HepG2 (cell line): ENCODE data around the gene COQ5. TPM values are rescaled to one million over a fixed set of nuclear protein-coding genes. Genes with fewer than 3 reads are reported as not detected.

Experiments
- ERF ChIP-seq: IDR thresholded peaks from 2 replicates; pipeline ENCODE4 v1.6.1; 2018; ENCODE audit warnings: missing biosample characterization, missing genetic modification reagents
- FOSL2 ChIP-seq: sonication (generic); formaldehyde crosslinking; IDR thresholded peaks from 2 replicates; pipeline ENCODE4 v1.4.0; 2020; ENCODE audit warnings: missing genetic modification reagents
- KDM5B ChIP-seq: sonication (generic); formaldehyde crosslinking; IDR thresholded peaks from 2 replicates; pipeline ENCODE4 v1.4.0; 2020; ENCODE audit warnings: missing genetic modification reagents, mild to moderate bottlenecking, borderline replicate concordance
- PITX1 ChIP-seq: sonication (generic); formaldehyde crosslinking; IDR thresholded peaks from 2 replicates; pipeline ENCODE4 v1.5.1; 2020; ENCODE audit warnings: mild to moderate bottlenecking, missing genetic modification reagents
- SIX4 ChIP-seq: sonication (generic); formaldehyde crosslinking; IDR thresholded peaks from 2 replicates; pipeline ENCODE4 v1.4.0; 2020; ENCODE audit warnings: missing genetic modification reagents
- SMARCE1 ChIP-seq: fragments of 450-650 bp; IDR thresholded peaks from 2 replicates; pipeline ENCODE4 v1.6.1; 2017; ENCODE audit warnings: borderline replicate concordance
- SUZ12 ChIP-seq: fragments of 150-350 bp; IDR thresholded peaks from 2 replicates; pipeline ENCODE4 v1.6.1; 2014; ENCODE audit warnings: low read depth, low read length
- ZMYM4 ChIP-seq: sonication (generic); formaldehyde crosslinking; IDR thresholded peaks from 2 replicates; pipeline ENCODE4 v1.8.1; 2023; ENCODE audit warnings: mild to moderate bottlenecking, missing genetic modification reagents
- ZNF382 ChIP-seq: sonication (generic); formaldehyde crosslinking; IDR thresholded peaks from 2 replicates; pipeline ENCODE4 v1.5.0; 2020; ENCODE audit warnings: missing genetic modification reagents, mild to moderate bottlenecking, borderline replicate concordance
- ZNF501 ChIP-seq: sonication (generic); formaldehyde crosslinking; IDR thresholded peaks from 2 replicates; pipeline ENCODE4 v1.5.1; 2020; ENCODE audit warnings: mild to moderate bottlenecking, moderate library complexity, missing genetic modification reagents
- ZNF670 ChIP-seq: sonication (generic); formaldehyde crosslinking; IDR thresholded peaks from 2 replicates; pipeline ENCODE4 v1.8.0; 2022; ENCODE audit warnings: mild to moderate bottlenecking, missing genetic modification reagents, borderline replicate concordance
- ZNF75D ChIP-seq: sonication (generic); formaldehyde crosslinking; IDR thresholded peaks from 2 replicates; pipeline ENCODE4 v1.8.1; 2023; ENCODE audit warnings: missing genetic modification reagents, mild to moderate bottlenecking, borderline replicate concordance
- ZNF776 ChIP-seq: sonication (generic); formaldehyde crosslinking; IDR thresholded peaks from 2 replicates; pipeline ENCODE4 v1.4.0; 2020; ENCODE audit warnings: mild to moderate bottlenecking, missing genetic modification reagents
- polyA plus RNA-seq, 8 experiments: library from polyadenylated mRNA; depleted of rRNA in 3 of 8; stranded (reverse) in 7 of 8; unstranded in 1 of 8; fragments of >200 nt; fragmentation: Illumina TruSeq in 4 of 8; extraction: Trizol in 4 of 8; gene quantifications; 2 replicates each; pipeline versions ENCODE4 v1.2.1 to v1.2.3, GENCODE V29; 2011 to 2016; ENCODE audit warnings: low read depth in 4 of 8, missing spikeins in 1 of 8, mixed read lengths in 1 of 8; ENCODE audit not compliant: insufficient read depth in 1 of 8
- total RNA-seq, 5 experiments: library from RNA; depleted of rRNA; stranded (reverse); fragments of >200 nt; fragmentation: Illumina TruSeq; extraction: Trizol; gene quantifications; 2 replicates each; pipeline ENCODE4 v1.2.3, GENCODE V29; 2016; ENCODE audit warnings: low read depth in 1 of 5
- TF ChIP-seq, protein P1 (sequence below): sonication (generic); formaldehyde crosslinking; IDR thresholded peaks from 2 replicates; pipeline ENCODE4 v1.5.1; 2020; ENCODE audit warnings: missing genetic modification reagents, mild to moderate bottlenecking, borderline replicate concordance
- TF ChIP-seq, protein P2 (sequence below): sonication (generic); formaldehyde crosslinking; IDR thresholded peaks from 2 replicates; pipeline ENCODE4 v1.5.0; 2020; ENCODE audit warnings: missing genetic modification reagents
- TF ChIP-seq, protein P3 (sequence below): IDR thresholded peaks from 2 replicates; pipeline ENCODE4 v1.6.1; 2016; ENCODE audit warnings: missing biosample characterization, missing genetic modification reagents, low read depth
- TF ChIP-seq, protein P4 (sequence below): IDR thresholded peaks from 2 replicates; pipeline ENCODE4 v1.6.1; 2016
- TF ChIP-seq, protein P5 (sequence below), 2 experiments: fragments of 450-650 bp in 1 of 2; sonication (generic) in 1 of 2; formaldehyde crosslinking; IDR thresholded peaks; 2 replicates each; pipeline versions ENCODE4 v1.5.0 to v1.8.0; 2020 to 2022; ENCODE audit warnings: mild to moderate bottlenecking in 1 of 2, missing genetic modification reagents in 1 of 2
- TF ChIP-seq, protein P6 (sequence below): sonication (generic); formaldehyde crosslinking; IDR thresholded peaks from 2 replicates; pipeline ENCODE4 v1.5.0; 2020; ENCODE audit warnings: missing genetic modification reagents, mild to moderate bottlenecking, borderline replicate concordance
- TF ChIP-seq, protein P7 (sequence below): sonication (generic); formaldehyde crosslinking; IDR thresholded peaks from 2 replicates; pipeline ENCODE4 v1.5.1; 2020; ENCODE audit warnings: missing genetic modification reagents, mild to moderate bottlenecking, borderline replicate concordance

Gene COQ5
- total and polyA plus RNA-seq, 2 of the 13 experiments (the other 11 are each of a cell fraction or from before 2014, with no cell fraction given): 36.4 to 41.5 TPM

DNA sequence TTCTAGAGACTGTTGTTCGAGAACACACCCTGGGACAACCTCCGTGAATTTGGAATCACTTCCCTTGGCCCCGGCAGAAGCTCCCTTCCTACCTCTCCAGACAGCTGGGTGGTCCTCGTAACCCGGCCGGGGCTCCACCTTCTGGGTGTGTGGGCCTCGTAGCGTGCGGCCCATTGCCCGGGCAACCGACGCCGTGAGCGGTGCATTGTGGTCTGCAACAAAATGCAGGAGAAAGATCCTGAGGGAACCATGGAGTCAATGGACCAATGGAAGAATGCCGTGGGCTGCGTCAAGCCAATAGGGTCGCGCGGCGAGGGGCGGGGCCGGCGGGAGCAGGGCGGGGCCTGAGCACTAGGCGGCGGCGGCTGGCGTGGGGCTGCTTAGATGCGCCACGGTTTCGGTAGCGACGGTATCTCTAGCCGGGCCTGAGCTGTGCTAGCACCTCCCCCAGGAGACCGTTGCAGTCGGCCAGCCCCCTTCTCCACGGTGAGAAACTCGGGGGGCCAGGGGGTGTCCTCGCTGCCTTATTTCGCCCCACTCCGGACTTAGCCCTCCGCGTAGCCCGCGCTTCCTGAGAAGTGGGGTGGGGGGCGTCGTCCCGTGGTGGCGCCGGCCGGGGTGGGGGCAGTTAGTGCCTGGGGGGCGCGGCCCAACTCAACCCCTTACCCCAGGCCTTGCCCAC, 33.1 kb downstream of the COQ5 start, which contains the start of gene DYNLL1 (continued):
- TF ChIP-seq, protein P1, sequence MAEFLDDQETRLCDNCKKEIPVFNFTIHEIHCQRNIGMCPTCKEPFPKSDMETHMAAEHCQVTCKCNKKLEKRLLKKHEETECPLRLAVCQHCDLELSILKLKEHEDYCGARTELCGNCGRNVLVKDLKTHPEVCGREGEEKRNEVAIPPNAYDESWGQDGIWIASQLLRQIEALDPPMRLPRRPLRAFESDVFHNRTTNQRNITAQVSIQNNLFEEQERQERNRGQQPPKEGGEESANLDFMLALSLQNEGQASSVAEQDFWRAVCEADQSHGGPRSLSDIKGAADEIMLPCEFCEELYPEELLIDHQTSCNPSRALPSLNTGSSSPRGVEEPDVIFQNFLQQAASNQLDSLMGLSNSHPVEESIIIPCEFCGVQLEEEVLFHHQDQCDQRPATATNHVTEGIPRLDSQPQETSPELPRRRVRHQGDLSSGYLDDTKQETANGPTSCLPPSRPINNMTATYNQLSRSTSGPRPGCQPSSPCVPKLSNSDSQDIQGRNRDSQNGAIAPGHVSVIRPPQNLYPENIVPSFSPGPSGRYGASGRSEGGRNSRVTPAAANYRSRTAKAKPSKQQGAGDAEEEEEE (CRISPR knock-in tag): no peak
- TF ChIP-seq SUZ12 (peak; percentile 41; the same call in 1 of the 2 replicates), ZNF75D (CRISPR knock-in tag) (no peak), ZNF501 (peak; percentile 47; the same call in 1 of the 2 replicates), KDM5B (CRISPR knock-in tag) (peak; percentile 87; the same call in 1 of the 2 replicates), PITX1 (CRISPR knock-in tag) (no peak), ZNF382 (CRISPR knock-in tag) (no peak), ZNF670 (CRISPR knock-in tag) (no peak), FOSL2 (CRISPR knock-in tag) (peak; percentile 17; the same call in 1 of the 2 replicates), ERF (CRISPR knock-in tag) (peak; percentile 61; the same call in 1 of the 2 replicates), ZNF776 (CRISPR knock-in tag) (no peak; the same call in 1 of the 2 replicates), SIX4 (no peak), SMARCE1 (no peak), ZMYM4 (CRISPR knock-in tag) (peak; percentile 59; the same call in 1 of the 2 replicates)
- TF ChIP-seq, protein P2, sequence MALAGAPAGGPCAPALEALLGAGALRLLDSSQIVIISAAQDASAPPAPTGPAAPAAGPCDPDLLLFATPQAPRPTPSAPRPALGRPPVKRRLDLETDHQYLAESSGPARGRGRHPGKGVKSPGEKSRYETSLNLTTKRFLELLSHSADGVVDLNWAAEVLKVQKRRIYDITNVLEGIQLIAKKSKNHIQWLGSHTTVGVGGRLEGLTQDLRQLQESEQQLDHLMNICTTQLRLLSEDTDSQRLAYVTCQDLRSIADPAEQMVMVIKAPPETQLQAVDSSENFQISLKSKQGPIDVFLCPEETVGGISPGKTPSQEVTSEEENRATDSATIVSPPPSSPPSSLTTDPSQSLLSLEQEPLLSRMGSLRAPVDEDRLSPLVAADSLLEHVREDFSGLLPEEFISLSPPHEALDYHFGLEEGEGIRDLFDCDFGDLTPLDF (CRISPR knock-in tag): no peak
- TF ChIP-seq, protein P3, sequence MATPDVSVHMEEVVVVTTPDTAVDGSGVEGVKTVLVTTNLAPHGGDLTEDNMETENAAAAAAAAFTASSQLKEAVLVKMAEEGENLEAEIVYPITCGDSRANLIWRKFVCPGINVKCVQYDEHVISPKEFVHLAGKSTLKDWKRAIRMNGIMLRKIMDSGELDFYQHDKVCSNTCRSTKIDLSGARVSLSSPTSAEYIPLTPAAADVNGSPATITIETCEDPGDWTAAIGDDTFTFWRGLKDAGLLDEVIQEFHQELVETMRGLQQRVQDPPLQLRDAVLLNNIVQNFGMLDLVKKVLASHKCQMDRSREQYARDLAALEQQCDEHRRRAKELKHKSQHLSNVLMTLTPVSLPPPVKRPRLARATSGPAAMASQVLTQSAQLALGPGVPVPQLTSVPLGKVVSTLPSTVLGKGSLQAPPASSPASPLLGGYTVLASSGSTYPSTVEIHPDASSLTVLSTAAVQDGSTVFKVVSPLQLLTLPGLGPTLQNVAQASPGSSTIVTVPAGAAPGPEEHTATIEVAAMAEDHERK: 0 out of 2 replicates have a peak, but pooled peaks have one; percentile 43
- TF ChIP-seq, protein P4, sequence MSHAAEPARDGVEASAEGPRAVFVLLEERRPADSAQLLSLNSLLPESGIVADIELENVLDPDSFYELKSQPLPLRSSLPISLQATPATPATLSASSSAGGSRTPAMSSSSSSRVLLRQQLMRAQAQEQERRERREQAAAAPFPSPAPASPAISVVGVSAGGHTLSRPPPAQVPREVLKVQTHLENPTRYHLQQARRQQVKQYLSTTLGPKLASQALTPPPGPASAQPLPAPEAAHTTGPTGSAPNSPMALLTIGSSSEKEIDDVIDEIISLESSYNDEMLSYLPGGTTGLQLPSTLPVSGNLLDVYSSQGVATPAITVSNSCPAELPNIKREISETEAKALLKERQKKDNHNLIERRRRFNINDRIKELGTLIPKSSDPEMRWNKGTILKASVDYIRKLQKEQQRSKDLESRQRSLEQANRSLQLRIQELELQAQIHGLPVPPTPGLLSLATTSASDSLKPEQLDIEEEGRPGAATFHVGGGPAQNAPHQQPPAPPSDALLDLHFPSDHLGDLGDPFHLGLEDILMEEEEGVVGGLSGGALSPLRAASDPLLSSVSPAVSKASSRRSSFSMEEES: peak; percentile 40; the same call in 1 of the 2 replicates
- TF ChIP-seq, protein P5, sequence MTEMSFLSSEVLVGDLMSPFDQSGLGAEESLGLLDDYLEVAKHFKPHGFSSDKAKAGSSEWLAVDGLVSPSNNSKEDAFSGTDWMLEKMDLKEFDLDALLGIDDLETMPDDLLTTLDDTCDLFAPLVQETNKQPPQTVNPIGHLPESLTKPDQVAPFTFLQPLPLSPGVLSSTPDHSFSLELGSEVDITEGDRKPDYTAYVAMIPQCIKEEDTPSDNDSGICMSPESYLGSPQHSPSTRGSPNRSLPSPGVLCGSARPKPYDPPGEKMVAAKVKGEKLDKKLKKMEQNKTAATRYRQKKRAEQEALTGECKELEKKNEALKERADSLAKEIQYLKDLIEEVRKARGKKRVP (CRISPR knock-in tag; IDR thresholded peaks at IDR 0.05): no peak
- TF ChIP-seq, protein P6, sequence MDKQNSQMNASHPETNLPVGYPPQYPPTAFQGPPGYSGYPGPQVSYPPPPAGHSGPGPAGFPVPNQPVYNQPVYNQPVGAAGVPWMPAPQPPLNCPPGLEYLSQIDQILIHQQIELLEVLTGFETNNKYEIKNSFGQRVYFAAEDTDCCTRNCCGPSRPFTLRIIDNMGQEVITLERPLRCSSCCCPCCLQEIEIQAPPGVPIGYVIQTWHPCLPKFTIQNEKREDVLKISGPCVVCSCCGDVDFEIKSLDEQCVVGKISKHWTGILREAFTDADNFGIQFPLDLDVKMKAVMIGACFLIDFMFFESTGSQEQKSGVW: 0 out of 2 replicates have a peak, but pooled peaks have one; percentile 26
- TF ChIP-seq, protein P7, sequence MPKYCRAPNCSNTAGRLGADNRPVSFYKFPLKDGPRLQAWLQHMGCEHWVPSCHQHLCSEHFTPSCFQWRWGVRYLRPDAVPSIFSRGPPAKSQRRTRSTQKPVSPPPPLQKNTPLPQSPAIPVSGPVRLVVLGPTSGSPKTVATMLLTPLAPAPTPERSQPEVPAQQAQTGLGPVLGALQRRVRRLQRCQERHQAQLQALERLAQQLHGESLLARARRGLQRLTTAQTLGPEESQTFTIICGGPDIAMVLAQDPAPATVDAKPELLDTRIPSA: no peak
